DMS79 (cell line): Measurements from ENCODE around the gene ITGA3.

Experiments
- DNase-seq: peaks from one replicate; lab custom pipeline; 2025; lab: John Stamatoyannopoulos, UW

The ITGA3 gene

GRCh38 chr17:50129353-50129727 is 73.4 kb downstream of the ITGA3 start:
- DNase-seq, result no peak

- no peak for DNase-seq
Observed at GRCh38 chr17:50129728-50130558, 74.0 kb downstream of the ITGA3 start, which contains the start of gene SAMD14. Gene SAMD14 (minus strand): TSS chr17:50130160. CDS start chr17:50124959, 5,201 bp downstream.

- DNase-seq, result no peak
Observed at GRCh38 chr17:50130559-50131305, 74.8 kb downstream of the ITGA3 start.

DNA sequence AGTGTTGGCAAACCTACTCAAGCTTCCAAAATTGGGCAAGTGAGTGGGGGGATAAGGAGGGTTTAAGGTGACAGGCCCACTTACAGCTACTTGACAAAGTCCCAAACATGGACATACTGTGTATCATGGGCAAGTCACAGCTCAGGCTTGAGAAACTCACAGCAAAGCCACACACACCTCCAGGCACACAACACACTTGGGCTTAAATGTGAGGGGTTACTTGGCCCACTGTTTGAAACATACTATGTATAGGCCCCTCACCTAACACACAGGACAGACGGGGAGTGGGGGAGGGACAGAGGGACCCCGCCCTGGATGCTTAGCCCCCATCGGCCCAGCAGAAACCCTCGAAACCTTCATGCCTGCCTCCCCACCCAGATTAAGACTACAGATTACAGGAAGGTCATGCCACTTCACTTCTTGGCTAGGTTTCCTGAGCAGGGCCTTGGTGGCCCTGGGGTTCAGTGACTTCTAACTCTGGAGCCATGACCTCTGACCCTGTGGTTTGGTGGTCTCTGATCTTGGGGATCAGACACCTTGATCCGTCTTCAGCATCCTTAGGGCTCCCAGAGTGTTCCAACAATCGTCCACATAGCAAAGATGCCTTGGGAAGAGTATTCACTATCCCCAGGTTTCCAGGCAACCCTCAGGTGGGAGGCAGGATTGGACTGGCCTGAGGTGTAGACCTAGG is 76.3 kb downstream of the ITGA3 start:
- no peak for DNase-seq

- DNase-seq, result no peak
Observed at GRCh38 chr17:50133028-50133768, 77.3 kb downstream of the ITGA3 start.

- no peak for DNase-seq
Observed at GRCh38 chr17:50133769-50134099, 77.8 kb downstream of the ITGA3 start.

- no peak for DNase-seq
Observed at GRCh38 chr17:50134206-50135110, 78.5 kb downstream of the ITGA3 start.

GRCh38 chr17:50135316-50136095 is 79.6 kb downstream of the ITGA3 start:
- DNase-seq, result no peak

DNA sequence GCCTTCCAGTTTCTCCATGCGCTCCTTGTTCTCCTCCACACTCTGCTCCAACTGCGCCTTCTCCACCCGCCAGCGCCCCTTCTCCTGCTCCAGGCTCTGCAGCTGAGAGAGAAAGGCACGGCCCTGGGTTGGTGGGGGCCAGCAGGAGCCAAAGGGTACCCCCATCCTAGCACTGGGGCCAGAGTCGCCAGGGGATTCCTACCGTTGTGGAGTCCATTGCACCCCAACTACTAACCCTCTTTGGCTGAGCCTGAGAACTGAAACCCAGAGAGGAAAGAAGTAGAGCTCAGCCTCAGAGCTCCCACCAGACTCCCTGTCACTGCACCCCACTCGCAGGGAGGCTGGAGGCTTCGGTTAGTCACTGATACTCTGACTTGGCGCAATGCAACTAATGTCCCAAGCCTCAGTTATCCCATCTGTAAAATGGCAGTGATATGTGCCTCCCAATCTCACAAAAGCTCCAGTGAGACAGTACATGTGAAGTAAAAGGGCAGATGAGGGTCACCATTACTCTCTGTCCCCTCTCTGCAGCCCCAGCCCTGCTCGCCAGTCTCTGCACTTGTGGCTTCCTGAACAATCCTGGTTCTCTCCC is 80.3 kb downstream of the ITGA3 start:
- DNase-seq, result no peak

GRCh38 chr17:50137042-50137441 is 81.1 kb downstream of the ITGA3 start:
- DNase-seq, result no peak

DNA sequence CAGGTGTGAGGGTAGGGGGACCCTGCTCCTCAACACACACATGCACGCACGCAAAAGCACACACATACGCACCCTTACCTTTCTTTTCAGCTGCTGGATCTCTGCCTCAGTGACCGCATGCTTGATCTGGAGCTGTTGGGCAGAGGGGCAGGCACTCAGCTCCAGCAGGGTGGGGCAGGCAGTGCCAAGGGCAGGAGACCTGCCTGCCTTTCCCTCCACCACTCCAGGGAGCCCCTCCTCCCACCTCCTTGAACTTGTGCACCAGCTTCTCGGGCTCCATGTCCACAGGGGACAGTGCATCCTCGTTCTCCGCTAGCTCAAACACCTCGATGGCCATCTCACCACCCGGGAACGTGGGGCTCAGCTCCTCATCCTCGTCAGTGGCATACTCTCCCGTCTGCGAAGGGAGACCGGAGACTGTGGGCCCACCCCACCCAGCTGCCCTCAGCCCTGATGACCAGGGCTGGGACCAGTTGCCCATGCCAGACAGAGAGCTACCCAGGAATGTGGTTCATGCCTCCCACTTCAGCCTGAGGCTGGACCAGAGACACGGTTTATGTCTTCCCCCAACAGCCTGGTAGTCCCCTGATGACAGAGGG is 83.4 kb downstream of the ITGA3 start:
- no peak for DNase-seq
